HepG2 (cell line): Measurements from ENCODE around the gene GPT2. TPM values are rescaled to one million over a fixed set of nuclear protein-coding genes. Genes with fewer than 3 reads are reported as not detected.

Experiments
- CREB1 ChIP-seq, 2 experiments: fragments of 450-650 bp in 1 of 2; IDR thresholded peaks; 2 replicates each; pipeline ENCODE4 v1.6.1; 2016 to 2017; ENCODE audit warnings: control low read depth in 1 of 2, mild to moderate bottlenecking in 1 of 2, missing compliant biosample characterization in 1 of 2, missing genetic modification characterization in 1 of 2
- FOXO4 ChIP-seq: sonication (generic); formaldehyde crosslinking; conservative IDR thresholded peaks from 2 replicates; pipeline ENCODE4 v1.8.1; 2023; ENCODE audit warnings: missing genetic modification reagents
- KAT7 ChIP-seq: IDR thresholded peaks from 2 replicates; pipeline ENCODE4 v1.6.1; 2018; ENCODE audit warnings: borderline replicate concordance, missing compliant biosample characterization
- NFKBIZ ChIP-seq: IDR thresholded peaks from 2 replicates; pipeline ENCODE4 v1.6.1; 2018; ENCODE audit warnings: missing genetic modification reagents, missing compliant biosample characterization
- ZMAT5 ChIP-seq: sonication (generic); formaldehyde crosslinking; IDR thresholded peaks from 2 replicates; pipeline ENCODE4 v1.5.0; 2020; ENCODE audit warnings: mild to moderate bottlenecking, low read depth, missing genetic modification reagents, borderline replicate concordance
- ZNF136 ChIP-seq: sonication (generic); formaldehyde crosslinking; IDR thresholded peaks from 2 replicates; pipeline ENCODE4 v1.8.1; 2022; ENCODE audit warnings: low read depth, mild to moderate bottlenecking, moderate library complexity, missing genetic modification reagents
- ZNF143 ChIP-seq: sonication (generic); formaldehyde crosslinking; IDR thresholded peaks from 2 replicates; pipeline ENCODE4 v1.4.0; 2020; ENCODE audit warnings: missing genetic modification reagents
- ZNF260 ChIP-seq: sonication (generic); formaldehyde crosslinking; IDR thresholded peaks from 2 replicates; pipeline ENCODE4 v1.4.0; 2020; ENCODE audit warnings: missing genetic modification reagents, low read depth, mild to moderate bottlenecking, borderline replicate concordance
- ZNF446 ChIP-seq: sonication (generic); formaldehyde crosslinking; IDR thresholded peaks from 2 replicates; pipeline ENCODE4 v1.5.0; 2020; ENCODE audit warnings: mild to moderate bottlenecking, missing genetic modification reagents
- ZNF704 ChIP-seq: sonication (generic); formaldehyde crosslinking; IDR thresholded peaks from 2 replicates; pipeline ENCODE4 v1.8.1; 2023; ENCODE audit warnings: mild to moderate bottlenecking, inconsistent platforms, moderate library complexity, missing genetic modification reagents, borderline replicate concordance
- polyA plus RNA-seq, 8 experiments: library from polyadenylated mRNA; depleted of rRNA in 3 of 8; stranded (reverse) in 7 of 8; unstranded in 1 of 8; fragments of >200 nt; fragmentation: Illumina TruSeq in 4 of 8; extraction: Trizol in 4 of 8; gene quantifications; 2 replicates each; pipeline versions ENCODE4 v1.2.1 to v1.2.3, GENCODE V29; 2011 to 2016; ENCODE audit warnings: low read depth in 4 of 8, missing spikeins in 1 of 8, mixed read lengths in 1 of 8; ENCODE audit not compliant: insufficient read depth in 1 of 8
- total RNA-seq, 5 experiments: library from RNA; depleted of rRNA; stranded (reverse); fragments of >200 nt; fragmentation: Illumina TruSeq; extraction: Trizol; gene quantifications; 2 replicates each; pipeline ENCODE4 v1.2.3, GENCODE V29; 2016; ENCODE audit warnings: low read depth in 1 of 5
- TF ChIP-seq, protein P1 (sequence below): sonication (generic); formaldehyde crosslinking; IDR thresholded peaks from 2 replicates; pipeline ENCODE4 v1.5.1; 2020; ENCODE audit warnings: missing genetic modification reagents, mild to moderate bottlenecking, borderline replicate concordance
- TF ChIP-seq, protein P2 (sequence below), 2 experiments: sonication (generic) in 1 of 2; formaldehyde crosslinking in 1 of 2; IDR thresholded peaks; 2 replicates each; pipeline versions ENCODE4 v1.4.0 to v1.6.1; 2018 to 2020; ENCODE audit warnings: missing genetic modification reagents in 2 of 2, borderline replicate concordance in 1 of 2, low read depth in 1 of 2, mild to moderate bottlenecking in 1 of 2, missing biosample characterization in 1 of 2
- TF ChIP-seq, protein P3 (sequence below): fragments of 450-650 bp; IDR thresholded peaks from 2 replicates; pipeline ENCODE4 v1.6.1; 2017; ENCODE audit warnings: mild to moderate bottlenecking

GPT2 gene
- total and polyA plus RNA-seq, 2 of the 13 experiments (the other 11 are each of a cell fraction or from before 2014, with no cell fraction given) = 138 to 267 TPM

GRCh38 chr16:46883690-46884512 lies at the start of gene GPT2 (continued):
- TF ChIP-seq ZNF143 (CRISPR knock-in tag) (peak; percentile 93), ZNF260 (CRISPR knock-in tag) (no peak), NFKBIZ (CRISPR knock-in tag) (peak; percentile 86; the same call in 1 of the 2 replicates), ZNF136 (peak; percentile 67; the same call in 1 of the 2 replicates), FOXO4 (no peak), ZNF446 (CRISPR knock-in tag) (peak; percentile 95), ZMAT5 (CRISPR knock-in tag) (no peak), CREB1 (IDR thresholded peaks at IDR 0.05) (peak; percentile 82), CREB1 (CRISPR knock-in tag; IDR thresholded peaks at IDR 0.05) (peak; percentile 62; the same call in 1 of the 2 replicates), ZNF704 (CRISPR knock-in tag) (peak; percentile 47; the same call in 1 of the 2 replicates), KAT7 (CRISPR knock-in tag) (peak; percentile 99)
- TF ChIP-seq, protein P1, sequence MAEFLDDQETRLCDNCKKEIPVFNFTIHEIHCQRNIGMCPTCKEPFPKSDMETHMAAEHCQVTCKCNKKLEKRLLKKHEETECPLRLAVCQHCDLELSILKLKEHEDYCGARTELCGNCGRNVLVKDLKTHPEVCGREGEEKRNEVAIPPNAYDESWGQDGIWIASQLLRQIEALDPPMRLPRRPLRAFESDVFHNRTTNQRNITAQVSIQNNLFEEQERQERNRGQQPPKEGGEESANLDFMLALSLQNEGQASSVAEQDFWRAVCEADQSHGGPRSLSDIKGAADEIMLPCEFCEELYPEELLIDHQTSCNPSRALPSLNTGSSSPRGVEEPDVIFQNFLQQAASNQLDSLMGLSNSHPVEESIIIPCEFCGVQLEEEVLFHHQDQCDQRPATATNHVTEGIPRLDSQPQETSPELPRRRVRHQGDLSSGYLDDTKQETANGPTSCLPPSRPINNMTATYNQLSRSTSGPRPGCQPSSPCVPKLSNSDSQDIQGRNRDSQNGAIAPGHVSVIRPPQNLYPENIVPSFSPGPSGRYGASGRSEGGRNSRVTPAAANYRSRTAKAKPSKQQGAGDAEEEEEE (CRISPR knock-in tag) = no peak
- TF ChIP-seq, protein P2, sequence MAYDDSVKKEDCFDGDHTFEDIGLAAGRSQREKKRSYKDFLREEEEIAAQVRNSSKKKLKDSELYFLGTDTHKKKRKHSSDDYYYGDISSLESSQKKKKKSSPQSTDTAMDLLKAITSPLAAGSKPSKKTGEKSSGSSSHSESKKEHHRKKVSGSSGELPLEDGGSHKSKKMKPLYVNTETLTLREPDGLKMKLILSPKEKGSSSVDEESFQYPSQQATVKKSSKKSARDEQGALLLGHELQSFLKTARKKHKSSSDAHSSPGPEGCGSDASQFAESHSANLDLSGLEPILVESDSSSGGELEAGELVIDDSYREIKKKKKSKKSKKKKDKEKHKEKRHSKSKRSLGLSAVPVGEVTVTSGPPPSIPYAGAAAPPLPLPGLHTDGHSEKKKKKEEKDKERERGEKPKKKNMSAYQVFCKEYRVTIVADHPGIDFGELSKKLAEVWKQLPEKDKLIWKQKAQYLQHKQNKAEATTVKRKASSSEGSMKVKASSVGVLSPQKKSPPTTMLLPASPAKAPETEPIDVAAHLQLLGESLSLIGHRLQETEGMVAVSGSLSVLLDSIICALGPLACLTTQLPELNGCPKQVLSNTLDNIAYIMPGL (CRISPR knock-in tag; IDR thresholded peaks at IDR 0.05; ENCODE audit: borderline replicate concordance in 1 of 2, low read depth in 1 of 2) = peak; percentile 16 to 88; a peak in 3 of 4 replicates
- TF ChIP-seq, protein P3, sequence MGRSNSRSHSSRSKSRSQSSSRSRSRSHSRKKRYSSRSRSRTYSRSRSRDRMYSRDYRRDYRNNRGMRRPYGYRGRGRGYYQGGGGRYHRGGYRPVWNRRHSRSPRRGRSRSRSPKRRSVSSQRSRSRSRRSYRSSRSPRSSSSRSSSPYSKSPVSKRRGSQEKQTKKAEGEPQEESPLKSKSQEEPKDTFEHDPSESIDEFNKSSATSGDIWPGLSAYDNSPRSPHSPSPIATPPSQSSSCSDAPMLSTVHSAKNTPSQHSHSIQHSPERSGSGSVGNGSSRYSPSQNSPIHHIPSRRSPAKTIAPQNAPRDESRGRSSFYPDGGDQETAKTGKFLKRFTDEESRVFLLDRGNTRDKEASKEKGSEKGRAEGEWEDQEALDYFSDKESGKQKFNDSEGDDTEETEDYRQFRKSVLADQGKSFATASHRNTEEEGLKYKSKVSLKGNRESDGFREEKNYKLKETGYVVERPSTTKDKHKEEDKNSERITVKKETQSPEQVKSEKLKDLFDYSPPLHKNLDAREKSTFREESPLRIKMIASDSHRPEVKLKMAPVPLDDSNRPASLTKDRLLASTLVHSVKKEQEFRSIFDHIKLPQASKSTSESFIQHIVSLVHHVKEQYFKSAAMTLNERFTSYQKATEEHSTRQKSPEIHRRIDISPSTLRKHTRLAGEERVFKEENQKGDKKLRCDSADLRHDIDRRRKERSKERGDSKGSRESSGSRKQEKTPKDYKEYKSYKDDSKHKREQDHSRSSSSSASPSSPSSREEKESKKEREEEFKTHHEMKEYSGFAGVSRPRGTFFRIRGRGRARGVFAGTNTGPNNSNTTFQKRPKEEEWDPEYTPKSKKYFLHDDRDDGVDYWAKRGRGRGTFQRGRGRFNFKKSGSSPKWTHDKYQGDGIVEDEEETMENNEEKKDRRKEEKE = no peak
